Fibroblast of skin of back (primary cell): ENCODE data around the gene SKAP2. TPM values are rescaled to one million over a fixed set of nuclear protein-coding genes. Genes with fewer than 3 reads are reported as not detected.

Source experiments
- DNase-seq: peaks from one replicate; pipeline ENCODE4 v3.0.0-alpha.2; 2013
- polyA plus RNA-seq, 2 experiments: library from polyadenylated mRNA; unstranded; fragments of 120-200 nt; gene quantifications; one replicate each; pipeline ENCODE4 v1.2.1, GENCODE V29; 2013; ENCODE audit not compliant: insufficient read length in 2 of 2

Gene SKAP2, protein sequence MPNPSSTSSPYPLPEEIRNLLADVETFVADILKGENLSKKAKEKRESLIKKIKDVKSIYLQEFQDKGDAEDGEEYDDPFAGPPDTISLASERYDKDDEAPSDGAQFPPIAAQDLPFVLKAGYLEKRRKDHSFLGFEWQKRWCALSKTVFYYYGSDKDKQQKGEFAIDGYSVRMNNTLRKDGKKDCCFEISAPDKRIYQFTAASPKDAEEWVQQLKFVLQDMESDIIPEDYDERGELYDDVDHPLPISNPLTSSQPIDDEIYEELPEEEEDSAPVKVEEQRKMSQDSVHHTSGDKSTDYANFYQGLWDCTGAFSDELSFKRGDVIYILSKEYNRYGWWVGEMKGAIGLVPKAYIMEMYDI
- 3.9 TPM for polyA plus RNA-seq (2013, experiment 1 of 2; ENCODE audit: insufficient read length)
- polyA plus RNA-seq (2013, experiment 2 of 2; ENCODE audit: insufficient read length) = 6.1 TPM

DNA sequence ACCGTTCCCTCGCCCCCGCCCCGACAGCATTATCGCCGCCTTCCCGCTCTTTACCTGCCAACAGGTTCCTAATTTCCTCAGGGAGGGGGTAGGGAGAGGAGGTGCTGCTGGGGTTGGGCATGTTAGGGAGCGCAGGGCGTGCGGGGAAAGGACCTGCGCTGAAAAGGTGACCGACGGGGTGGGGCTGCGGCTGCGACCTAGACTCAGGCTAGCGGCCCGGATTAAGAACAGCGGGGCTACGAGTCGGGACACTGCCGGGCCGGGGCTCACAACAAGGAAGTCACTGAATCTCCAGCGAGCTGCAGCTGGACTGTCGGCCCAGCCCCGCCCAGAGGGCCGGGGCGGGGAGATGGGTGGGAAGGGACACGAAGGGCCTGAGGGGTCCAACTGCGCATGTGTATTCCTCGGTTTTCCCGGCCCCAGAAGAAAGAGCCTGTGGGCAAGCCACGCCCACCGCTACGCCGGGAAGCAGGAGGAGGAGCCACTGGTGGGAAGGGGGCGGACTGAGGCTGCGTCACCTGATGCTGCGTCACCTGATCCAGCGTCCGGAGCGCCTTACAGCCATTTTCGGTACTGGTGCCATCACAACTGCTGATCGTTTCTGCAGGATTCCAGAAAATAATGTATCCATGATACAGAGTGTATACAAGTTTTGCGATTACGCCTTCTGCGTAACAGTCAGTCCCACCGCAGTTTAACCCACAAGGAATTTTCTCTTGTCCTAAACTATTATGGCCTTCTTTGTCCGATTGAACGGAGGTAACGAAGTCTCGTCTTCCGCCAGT is at the start of gene SKAP2:
Gene SKAP2 (minus strand): TSS at position 282 of the 785 bp plus-strand sequence. CDS start 161 bp downstream, at position 121.
- peak; percentile 97 for DNase-seq

DNA sequence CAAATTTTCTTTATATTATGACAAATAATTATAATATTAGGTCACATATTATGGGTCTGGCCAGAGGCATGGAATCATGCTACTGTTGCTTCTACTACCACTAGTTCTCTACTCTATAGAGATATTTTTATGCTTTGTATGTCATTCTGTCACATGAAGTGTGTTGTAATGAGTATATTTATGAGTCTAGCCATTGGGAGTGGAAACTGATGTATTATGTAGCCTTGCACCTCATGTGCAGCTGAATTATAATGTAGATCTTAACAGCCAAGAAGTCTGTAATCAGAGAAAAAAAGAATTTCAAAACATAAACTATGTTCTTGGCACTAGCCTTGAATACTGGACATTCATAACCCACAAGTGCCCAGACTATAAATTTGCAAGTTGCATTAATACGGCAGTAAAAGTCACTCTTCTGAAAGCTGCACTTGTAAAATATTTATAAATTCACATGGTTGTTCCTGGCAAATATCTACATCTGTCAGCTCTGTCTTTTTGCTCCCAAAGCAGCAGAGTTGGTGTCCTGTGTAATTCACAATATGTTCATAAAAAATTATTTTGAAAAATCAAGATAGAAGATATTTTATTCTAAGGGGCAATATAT is 48.6 kb upstream of the SKAP2 start:
- no peak for DNase-seq

DNA sequence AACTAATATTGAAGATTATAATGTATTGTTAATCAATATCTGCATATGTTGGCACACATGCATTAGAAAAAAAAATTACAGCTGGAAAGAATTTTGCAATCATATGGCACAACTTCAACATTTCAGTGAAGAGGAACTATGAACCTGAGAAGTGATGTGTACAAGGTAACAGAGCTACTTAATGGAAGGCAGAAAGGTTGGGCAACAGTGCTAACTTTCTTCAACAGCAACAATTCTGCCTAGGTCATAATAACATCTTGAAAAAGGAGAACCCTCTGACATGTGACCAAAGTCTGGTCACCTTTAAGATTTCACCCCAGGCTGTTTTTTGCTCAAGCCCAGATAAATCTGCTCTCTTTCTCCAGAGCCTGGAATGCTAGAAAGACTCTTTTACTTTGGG is 47.9 kb upstream of the SKAP2 start:
- DNase-seq = no peak

DNA sequence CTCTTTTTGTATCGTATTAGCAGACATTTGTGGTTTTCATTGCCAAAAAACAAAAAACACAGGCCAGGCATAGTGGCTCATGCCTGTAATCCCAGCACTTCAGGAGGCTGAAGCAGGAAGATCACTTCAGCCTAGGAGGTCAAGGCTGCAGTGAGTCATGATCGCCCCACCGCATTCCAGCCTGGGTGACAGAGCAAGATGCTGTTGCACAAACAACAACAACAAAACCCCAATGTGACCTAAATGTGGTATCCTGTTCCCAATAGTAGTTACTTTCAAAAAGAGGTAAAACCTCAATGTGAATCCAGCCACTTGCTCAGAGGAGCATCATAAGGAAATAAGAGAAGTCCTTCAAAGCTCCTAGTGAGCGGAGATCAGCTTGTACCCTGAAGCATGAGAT is 45.8 kb upstream of the SKAP2 start:
- DNase-seq = peak; percentile 2

DNA sequence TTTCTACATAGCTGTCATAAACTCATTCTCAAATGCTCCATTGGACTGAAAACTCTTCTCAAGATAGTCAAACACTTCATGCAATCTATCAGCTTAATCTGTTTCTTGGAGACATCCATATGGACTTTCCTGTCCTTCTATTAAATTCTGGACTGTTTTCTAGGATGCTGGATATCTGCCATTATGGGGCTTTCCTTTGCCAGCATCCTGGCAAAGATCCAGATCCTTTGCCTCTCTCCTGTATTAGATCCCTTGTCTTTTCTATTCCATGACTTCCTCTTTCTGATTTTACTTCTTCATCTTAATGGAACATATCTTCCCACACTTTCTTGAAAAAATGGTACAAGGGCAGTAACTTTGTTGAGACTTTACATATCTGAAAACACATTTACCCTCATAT is 35.9 kb upstream of the SKAP2 start:
- DNase-seq = no peak

DNA sequence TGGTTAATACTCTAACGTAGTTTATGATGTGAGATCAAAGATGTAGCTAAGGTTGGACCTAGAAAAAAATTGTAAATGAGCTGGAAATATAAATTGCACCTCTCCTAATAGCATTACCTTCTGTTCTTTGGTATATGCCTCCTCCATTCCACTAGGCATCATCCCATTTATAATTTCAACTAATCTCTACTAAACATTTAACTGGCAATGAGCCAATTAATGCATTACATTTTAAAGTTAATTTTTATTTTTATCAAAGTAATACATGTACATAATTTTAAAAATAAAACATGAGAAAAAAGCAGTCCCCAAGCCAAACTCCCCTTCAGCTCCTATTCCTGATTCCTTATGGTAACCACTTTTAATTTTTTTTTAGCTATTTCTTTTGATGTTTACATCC is 35.1 kb upstream of the SKAP2 start:
- no peak for DNase-seq

DNA sequence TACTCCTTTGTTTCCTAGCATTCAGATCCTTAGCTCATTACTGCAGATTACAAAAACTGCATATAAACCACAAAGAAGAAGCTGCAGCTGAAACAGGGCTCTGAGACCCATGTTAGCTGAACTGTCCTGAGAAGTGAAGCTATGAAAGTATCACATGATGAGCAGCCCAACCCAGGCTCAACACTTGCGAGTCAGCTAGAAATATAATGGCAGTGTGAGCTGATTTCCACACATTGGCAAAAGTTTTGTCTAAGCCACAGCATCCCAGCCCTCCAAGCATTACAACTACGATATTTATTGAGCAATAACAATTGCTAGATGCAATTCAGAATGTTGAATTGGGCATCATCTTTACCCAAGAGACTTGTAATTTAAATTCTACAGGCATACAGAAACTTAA is 34.5 kb upstream of the SKAP2 start:
- DNase-seq = no peak

DNA sequence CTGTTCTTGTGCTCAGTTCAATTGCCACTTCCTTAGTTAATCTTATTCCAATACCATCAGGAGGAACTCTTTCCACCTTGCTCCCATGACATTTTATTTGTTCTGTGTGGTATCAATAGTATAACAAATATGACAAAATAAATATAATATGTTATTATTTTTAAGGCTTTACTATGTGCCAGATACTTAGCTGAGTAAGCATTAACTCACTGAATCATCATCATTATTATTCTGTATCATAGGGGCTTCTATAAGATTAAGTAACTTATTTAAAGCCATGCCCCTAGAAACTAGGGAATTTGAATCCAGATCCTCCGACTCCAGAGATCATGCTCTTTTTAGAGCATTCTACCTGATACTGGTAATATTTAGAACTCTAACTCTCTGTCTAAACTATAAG is 33.5 kb upstream of the SKAP2 start:
- DNase-seq = no peak

DNA sequence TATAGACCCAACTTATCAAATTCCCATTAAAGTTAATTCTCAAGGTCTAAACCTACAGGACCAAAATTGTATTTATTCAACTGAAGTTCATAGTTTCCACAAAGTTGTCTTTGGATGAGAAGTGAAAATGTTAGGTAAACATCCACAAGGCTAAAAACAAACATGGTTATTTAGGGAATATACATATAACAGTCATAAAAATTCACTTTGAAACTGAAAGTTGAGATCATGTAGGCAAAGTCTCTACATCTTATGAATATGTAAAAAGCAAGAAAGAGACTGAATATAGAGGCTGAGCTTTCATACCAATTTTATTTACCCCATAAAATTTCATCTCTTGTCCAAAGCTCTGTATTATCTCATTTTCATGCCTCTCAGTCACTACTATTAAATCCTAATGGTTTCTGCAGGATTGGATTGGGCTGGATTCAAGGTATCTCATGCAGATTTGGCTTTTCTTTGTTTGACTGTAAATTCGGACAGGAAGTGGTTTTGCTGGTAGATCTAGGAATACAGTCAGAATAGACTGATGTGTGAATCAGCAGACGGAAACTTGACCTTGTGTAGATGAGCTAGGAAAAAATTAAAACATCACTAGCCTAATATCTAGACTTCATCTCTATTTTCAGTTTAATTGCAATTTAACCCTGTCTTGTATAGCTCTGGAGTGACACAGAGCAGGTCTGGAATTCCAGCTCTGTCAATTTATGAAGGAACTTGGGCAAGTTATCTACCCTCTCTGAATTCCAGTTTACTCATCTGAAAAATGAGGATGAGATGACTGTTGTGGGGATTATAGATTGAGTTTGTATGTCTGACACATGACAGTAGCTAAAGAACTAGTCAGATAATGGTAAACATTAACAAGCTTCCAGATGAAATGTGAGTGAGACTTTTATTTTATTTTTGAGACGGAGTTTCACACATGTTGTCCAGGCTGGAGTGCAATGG is 27.3 kb upstream of the SKAP2 start:
- DNase-seq = no peak

DNA sequence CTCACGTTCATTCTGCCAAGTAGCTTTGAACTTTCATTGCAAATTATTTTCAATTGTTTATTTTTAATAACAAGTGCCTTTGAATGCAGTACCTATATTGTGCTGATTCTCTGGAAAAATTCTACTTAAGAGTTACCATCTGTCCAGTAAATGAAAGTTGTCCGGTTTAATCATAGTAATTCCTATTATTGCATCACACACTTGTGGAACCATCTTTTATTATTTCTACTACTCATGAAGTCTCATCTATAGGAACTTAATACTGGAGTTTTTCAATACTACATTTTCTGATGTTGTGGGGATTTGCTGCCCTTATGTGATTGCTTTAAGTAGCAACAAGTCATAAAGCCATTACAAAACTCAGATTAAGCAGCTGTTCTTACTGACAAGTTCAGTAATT is 16.5 kb upstream of the SKAP2 start:
- DNase-seq = no peak

DNA sequence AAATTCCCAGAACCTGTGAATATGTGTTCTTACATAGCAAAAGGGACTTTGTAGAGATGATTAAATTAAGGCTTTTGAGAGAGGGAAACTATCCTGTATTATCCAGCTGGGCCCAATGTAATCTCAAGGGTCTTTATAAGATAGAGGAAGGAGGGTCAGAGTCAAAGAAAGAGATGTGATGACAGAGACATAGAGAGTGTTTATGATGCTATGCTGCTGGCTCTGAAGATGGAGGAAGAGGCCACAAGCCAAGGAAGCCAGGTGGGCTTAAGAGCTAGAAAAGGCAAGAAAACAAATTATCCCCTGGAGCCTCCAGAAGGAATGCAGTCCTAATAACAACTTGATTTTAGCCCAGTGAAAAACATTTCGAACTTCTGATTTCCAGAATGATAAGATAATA is 15.3 kb upstream of the SKAP2 start:
- DNase-seq = no peak

DNA sequence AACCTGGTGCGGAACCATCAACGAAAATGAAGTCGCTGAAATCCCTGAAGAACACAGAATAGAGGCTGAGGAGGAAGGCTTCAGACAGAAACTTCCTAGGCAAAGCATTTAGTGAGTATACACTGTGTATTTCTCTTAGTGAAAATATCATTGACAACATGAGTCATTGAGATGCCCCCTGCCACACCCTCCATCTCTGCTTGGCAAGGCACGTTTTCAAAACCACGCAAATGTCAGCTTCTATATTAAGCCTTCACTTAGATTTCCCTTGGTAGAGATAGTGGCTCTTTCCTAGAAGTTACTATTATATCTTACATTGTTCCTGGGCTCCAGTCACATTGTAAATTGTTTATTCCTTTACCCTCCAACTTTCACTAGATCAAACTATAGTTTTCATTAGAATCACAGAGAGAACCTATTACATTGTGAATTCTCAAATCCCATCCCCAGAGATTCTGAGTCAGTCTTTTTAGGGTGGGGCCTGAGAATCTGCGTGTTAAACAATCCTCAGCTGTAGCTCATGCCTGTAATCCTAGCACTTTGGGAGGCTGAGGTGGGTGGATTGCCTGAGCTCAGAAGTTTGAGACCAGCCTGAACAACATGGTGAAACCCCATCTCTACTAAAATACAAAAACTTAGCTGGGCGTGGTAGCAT is 4.6 kb upstream of the SKAP2 start:
- no peak for DNase-seq

DNA sequence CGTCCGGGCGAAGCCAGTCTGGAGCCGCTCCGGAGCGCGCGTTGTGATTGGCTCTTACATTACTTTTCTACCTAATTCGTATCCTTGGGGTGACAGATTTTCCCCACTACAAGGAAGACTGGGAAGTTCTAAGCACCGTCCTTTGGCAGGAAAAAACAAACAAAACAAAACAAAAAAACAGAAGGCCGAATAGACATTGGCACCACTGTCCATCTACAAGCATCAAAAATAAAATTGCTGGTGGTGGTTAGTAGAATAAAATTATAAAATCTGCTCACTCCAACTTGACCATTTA is 651 bp upstream of the SKAP2 start:
- no peak for DNase-seq

DNA sequence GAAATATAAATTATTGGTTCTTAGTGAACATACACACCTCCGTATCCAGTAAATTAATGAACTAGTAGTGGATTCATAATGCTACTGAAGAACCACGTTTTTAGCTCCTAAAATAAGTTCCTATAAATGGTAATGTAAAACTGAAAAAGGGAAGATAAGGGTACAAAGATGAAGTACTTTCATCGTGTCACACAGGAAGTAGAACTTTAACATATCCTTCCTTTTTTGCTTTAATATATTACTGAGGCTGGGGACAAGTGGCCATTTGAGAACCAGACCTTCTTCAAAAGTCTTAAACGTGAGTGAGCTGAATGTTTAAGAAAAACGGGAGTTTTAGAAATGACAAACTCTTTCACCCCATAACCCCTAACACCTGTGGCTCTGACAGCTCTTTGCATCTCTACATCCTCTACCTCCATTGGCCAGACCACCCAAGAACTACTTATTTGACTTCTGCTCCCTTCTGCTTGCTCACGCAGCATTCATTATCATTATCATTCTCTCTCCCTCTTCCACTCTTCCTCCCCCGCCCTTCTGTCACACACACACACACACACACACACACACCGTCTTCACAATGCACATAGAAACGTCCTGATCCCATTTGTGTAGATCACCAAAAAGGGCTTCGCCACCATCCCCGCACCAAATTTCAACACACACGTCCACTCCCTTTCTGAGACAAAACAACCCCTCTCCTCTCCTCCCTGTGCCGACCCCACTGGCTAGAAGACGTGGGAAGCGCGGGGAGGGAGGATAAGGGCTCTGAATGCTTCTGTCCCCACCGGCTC is 677 bp downstream of the SKAP2 start:
- peak; percentile 3 for DNase-seq

DNA sequence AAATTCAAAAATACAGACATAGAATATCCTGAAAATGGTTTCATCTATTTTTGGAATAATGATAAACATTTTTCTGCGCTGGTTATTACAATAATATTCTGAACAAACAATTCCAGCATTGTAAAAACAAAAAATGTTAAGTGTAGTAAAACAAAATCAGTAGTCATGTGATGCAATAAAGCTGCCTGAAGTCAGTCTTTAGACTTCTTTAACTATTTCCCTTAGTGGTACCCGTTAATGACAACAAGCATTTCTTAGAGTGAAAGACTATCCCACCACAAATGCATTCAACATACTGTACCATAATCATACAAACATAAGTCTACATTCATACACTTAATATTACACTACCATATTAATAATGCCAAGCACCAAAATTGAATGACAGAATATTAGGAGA is 1.6 kb downstream of the SKAP2 start:
- DNase-seq = no peak

DNA sequence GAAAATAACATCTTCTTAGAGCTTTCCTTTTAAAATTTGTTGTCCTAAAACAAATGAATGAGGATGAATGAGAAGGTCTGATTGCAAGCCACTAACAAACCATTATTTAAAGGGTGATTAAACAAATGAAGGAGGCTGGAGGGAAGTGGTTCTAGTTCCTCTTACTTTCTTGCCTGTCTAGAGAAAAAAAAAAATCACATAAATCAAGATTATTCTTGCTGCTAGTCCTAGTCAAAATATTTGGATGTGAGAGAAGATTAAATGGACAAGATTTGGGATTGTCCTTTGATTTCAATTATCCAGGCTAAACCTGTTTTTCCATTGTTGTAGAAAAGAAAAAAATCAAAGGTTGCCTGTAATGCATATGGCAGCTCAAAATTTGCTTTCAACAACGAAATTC is 3.3 kb downstream of the SKAP2 start:
- DNase-seq = no peak

DNA sequence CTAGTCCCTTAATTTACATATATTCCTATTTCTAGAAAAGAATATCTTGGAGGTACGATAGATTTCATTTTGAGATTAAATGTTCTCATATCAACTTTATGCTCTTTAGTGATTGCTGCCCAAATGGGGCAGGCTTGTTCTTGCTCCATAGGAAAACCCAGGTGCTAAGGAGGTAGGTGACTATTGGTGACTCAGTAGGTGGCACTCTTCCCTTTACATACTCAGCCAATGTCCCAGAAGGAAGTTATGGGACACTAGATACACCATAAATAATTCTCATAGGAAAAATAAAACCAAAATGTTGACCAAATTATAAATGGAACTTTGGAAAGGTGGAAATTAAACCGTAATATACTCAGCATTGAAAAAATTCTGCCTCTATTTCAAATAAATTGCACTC is 4.0 kb downstream of the SKAP2 start:
- DNase-seq = no peak

DNA sequence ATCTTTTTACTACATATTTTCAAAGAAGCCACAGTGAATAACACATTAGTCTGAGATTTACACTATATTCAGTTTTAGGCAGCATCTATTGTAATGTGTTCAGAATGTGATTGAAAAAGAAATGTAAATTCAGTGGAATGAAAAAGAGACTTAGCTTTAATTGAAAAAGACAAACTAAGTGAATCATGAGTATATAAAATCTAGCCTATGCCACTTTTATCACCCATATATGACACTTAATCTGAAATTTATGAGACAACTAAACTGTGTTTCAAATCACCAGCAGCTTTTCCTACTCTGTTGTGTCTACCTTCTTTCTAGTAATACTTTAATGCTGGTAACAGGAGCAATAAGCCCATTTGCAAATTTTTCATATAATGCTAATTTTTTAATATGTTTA is 4.7 kb downstream of the SKAP2 start:
- DNase-seq = no peak

DNA sequence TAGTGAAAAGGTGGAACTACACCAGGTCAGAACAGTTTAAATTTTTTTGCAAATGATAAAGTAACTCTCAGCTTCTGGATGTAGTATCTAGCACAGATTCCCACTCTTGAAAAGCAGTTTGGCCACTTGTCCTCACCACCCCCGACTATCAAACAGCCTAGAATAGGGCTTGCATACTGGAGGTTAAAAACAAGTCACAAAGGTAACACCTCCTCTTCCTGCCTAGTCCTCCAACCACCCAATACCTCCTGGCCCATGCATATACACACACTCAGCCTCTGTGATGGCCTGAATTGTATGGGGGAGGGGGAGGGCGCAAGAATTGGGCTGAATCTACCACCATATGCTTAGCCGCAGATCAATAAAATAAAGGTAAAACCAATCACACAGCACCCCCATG is 5.7 kb downstream of the SKAP2 start:
- DNase-seq = no peak

DNA sequence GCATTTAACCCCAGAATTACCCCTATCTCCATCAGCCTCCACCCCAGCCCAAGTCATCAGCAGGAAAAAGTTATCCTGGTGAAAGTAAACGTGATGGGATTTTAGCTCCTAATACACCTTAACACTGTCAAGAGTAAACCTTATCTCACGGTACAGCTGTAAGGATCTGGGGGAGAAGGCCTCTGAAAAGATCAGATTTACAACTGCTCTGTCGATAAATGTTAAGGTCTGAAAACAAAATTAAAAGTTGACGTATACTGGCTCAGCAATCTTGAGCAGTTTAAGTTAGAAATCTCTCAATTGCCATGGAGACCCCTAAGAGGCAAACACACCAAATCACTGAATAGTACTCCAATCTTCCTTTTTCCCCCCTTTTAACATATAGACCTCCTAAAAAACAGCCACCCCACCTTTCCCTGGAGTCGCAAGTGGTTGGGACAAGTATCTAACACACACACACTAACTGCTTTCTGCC is 6.1 kb downstream of the SKAP2 start:
- no peak for DNase-seq
